H1 (cell line): ENCODE measurements around the gene TBX4. TPM values are rescaled to one million over a fixed set of nuclear protein-coding genes. Genes with fewer than 3 reads are reported as not detected.
A peak's percentile ranks its signal among the peaks of the same experiment; 100 is the strongest.

Experiments
- CTCF ChIA-PET: fragments of 300-600 bp; sonication (Branson Sonifier 250); formaldehyde crosslinking; loops from one replicate; lab custom pipeline; 2021; ENCODE audit not compliant: partially characterized antibody; lab: Charles Lee
- POLR2A ChIA-PET: fragments of 300-600 bp; sonication (Branson Sonifier 250); formaldehyde crosslinking; loops from one replicate; lab custom pipeline; 2021; ENCODE audit warnings: inconsistent platforms; ENCODE audit not compliant: partially characterized antibody; lab: Charles Lee
- DNase-seq, 2 experiments: peaks; one replicate each; pipeline versions ENCODE4 v3.0.0 to v3.0.0-alpha.2; 2010 to 2022; ENCODE audit warnings: low spot score in 2 of 2, low read depth in 1 of 2, mixed read lengths in 1 of 2
- FAIRE-seq: peaks from 2 replicates; lab custom pipeline; 2011; peaks lifted over from hg19 to GRCh38; lab: Jason Lieb, UNC
- H2AFZ ChIP-seq: 2 replicates; pipeline ENCODE4 v1.8.1; 2012; ENCODE audit warnings: low read length, inconsistent platforms
- H2AK5ac ChIP-seq: 2 replicates; pipeline ENCODE4 v1.6.1; 2013; ENCODE audit warnings: low read depth, low read length
- H2BK120ac ChIP-seq: replicated peaks from 2 replicates; pipeline ENCODE3; 2013; ENCODE audit warnings: low read depth, low read length, inconsistent platforms
- H2BK12ac ChIP-seq: 2 replicates; pipeline ENCODE4 v1.6.1; 2013; ENCODE audit warnings: low read depth, low read length
- H2BK15ac ChIP-seq: 2 replicates; pipeline ENCODE4 v1.6.1; 2013; ENCODE audit warnings: low read length
- H2BK20ac ChIP-seq: 2 replicates; pipeline ENCODE4 v1.6.1; 2013; ENCODE audit warnings: low read length
- H2BK5ac ChIP-seq: 2 replicates; pipeline ENCODE4 v1.6.1; 2013; ENCODE audit warnings: low read depth, low read length
- H3K14ac ChIP-seq: 2 replicates; pipeline ENCODE4 v1.6.1; 2013; ENCODE audit warnings: inconsistent platforms; ENCODE audit not compliant: insufficient read length
- H3K18ac ChIP-seq: 2 replicates; pipeline ENCODE4 v1.6.1; 2013; ENCODE audit warnings: low read length; ENCODE audit errors: extremely low read depth
- H3K23ac ChIP-seq: 2 replicates; pipeline ENCODE4 v1.6.1; 2013; ENCODE audit warnings: inconsistent platforms; ENCODE audit not compliant: insufficient read length
- H3K23me2 ChIP-seq: 2 replicates; pipeline ENCODE4 v1.6.1; 2013; ENCODE audit warnings: low read depth, low read length
- H3K27ac ChIP-seq: 2 replicates; pipeline ENCODE4 v1.6.1; 2011; ENCODE audit warnings: low read depth, low read length, inconsistent platforms
- H3K27me3 ChIP-seq, 4 experiments: replicated peaks in 1 of 4; 1 replicate in 1 of 4; 2 replicates in 3 of 4; pipeline versions ENCODE4 v1.6.1 to v1.8.1; 2011 to 2013; ENCODE audit warnings: low read length in 3 of 4, mild to moderate bottlenecking in 3 of 4, inconsistent platforms in 2 of 4, mixed read lengths in 2 of 4, moderate library complexity in 1 of 4; ENCODE audit not compliant: control insufficient read depth in 3 of 4, insufficient read depth in 3 of 4; ENCODE audit errors: extremely low read depth in 1 of 4
- H3K36me3 ChIP-seq, 4 experiments: 2 replicates each; pipeline versions ENCODE4 v1.6.1 to v1.8.1; 2011 to 2013; ENCODE audit warnings: mild to moderate bottlenecking in 4 of 4, low read length in 3 of 4, moderate library complexity in 2 of 4, control low read depth in 1 of 4, inconsistent platforms in 1 of 4; ENCODE audit not compliant: insufficient read depth in 4 of 4, control insufficient read depth in 2 of 4
- H3K4ac ChIP-seq: replicated peaks from 2 replicates; pipeline ENCODE3; 2013; ENCODE audit warnings: low read length, low read depth, mixed read lengths, inconsistent platforms; ENCODE audit not compliant: insufficient read length
- H3K4me1 ChIP-seq, 4 experiments: replicated peaks in 1 of 4; 1 replicate in 1 of 4; 2 replicates in 3 of 4; pipeline versions ENCODE4 v1.6.1 to v1.8.1; 2011 to 2013; ENCODE audit warnings: low read length in 3 of 4, inconsistent platforms in 2 of 4, mixed read lengths in 1 of 4; ENCODE audit not compliant: insufficient read depth in 4 of 4, control insufficient read depth in 3 of 4
- H3K4me2 ChIP-seq, 2 experiments: 2 replicates each; pipeline versions ENCODE4 v1.6.1 to v1.8.1; 2011 to 2013; ENCODE audit warnings: low read depth in 2 of 2, low read length in 2 of 2, control low read depth in 1 of 2, inconsistent platforms in 1 of 2, mild to moderate bottlenecking in 1 of 2; ENCODE audit not compliant: insufficient read depth in 1 of 2
- H3K4me3 ChIP-seq, 4 experiments: fragments of 200-600, 300-600 bp in 1 of 4; sonication (generic), shearing (Covaris generic), sonication (Bioruptor Twin) in 1 of 4; 2 replicates each; pipeline versions ENCODE4 v1.5.1 to v1.8.1; 2011 to 2016; ENCODE audit warnings: low read length in 4 of 4, low read depth in 3 of 4, control low read depth in 2 of 4, inconsistent platforms in 2 of 4, mild to moderate bottlenecking in 2 of 4, mixed read lengths in 1 of 4, moderate library complexity in 1 of 4; ENCODE audit not compliant: insufficient read depth in 2 of 4; ENCODE audit errors: extremely low read depth in 1 of 4
- H3K56ac ChIP-seq: replicated peaks from 2 replicates; pipeline ENCODE3; 2013; ENCODE audit warnings: low read depth, mild to moderate bottlenecking, mixed read lengths, low read length, inconsistent platforms; ENCODE audit not compliant: insufficient read length
- H3K79me1 ChIP-seq: 2 replicates; pipeline ENCODE4 v1.6.1; 2013; ENCODE audit warnings: low read depth, low read length, control low read depth
- H3K79me2 ChIP-seq, 2 experiments: 2 replicates each; pipeline versions ENCODE4 v1.6.1 to v1.8.1; 2012 to 2013; ENCODE audit warnings: low read length in 2 of 2, mild to moderate bottlenecking in 2 of 2, inconsistent platforms in 1 of 2; ENCODE audit not compliant: insufficient read depth in 2 of 2, control insufficient read depth in 1 of 2
- H3K9ac ChIP-seq, 4 experiments: replicated peaks in 1 of 4; 1 replicate in 1 of 4; 2 replicates in 3 of 4; pipeline versions ENCODE4 v1.6.1 to v1.8.1; 2011 to 2013; ENCODE audit warnings: low read depth in 3 of 4, low read length in 3 of 4, control low read depth in 2 of 4, mild to moderate bottlenecking in 2 of 4, moderate library complexity in 2 of 4, inconsistent platforms in 1 of 4; ENCODE audit errors: extremely low read depth in 1 of 4
- H3K9me3 ChIP-seq, 2 experiments: 2 replicates each; pipeline versions ENCODE4 v1.6.1 to v1.8.1; 2012 to 2013; ENCODE audit warnings: mild to moderate bottlenecking in 2 of 2, moderate library complexity in 2 of 2, control low read depth in 1 of 2, inconsistent platforms in 1 of 2, low read depth in 1 of 2, low read length in 1 of 2, mixed read lengths in 1 of 2; ENCODE audit not compliant: insufficient read depth in 2 of 2
- H4K20me1 ChIP-seq, 2 experiments: replicated peaks in 1 of 2; 2 replicates each; pipeline versions ENCODE3 to v1.8.1; 2011 to 2013; ENCODE audit warnings: inconsistent platforms in 2 of 2, low read length in 2 of 2, mild to moderate bottlenecking in 1 of 2; ENCODE audit not compliant: insufficient read depth in 2 of 2, control insufficient read depth in 1 of 2
- H4K5ac ChIP-seq: 2 replicates; pipeline ENCODE4 v1.6.1; 2013; ENCODE audit warnings: low read length, low read depth, mixed read lengths, inconsistent platforms; ENCODE audit not compliant: insufficient read length
- H4K8ac ChIP-seq: 2 replicates; pipeline ENCODE4 v1.8.0; 2013; ENCODE audit warnings: mild to moderate bottlenecking, moderate library complexity, low read length, inconsistent platforms; ENCODE audit not compliant: insufficient read depth; ENCODE audit errors: extremely low read depth
- H4K91ac ChIP-seq: replicated peaks from 2 replicates; pipeline ENCODE3; 2013; ENCODE audit warnings: low read length, mixed read lengths, inconsistent platforms; ENCODE audit not compliant: insufficient read length
- FOSL1 ChIP-seq: IDR thresholded peaks from 2 replicates; pipeline ENCODE4 v1.6.1; 2011; ENCODE audit warnings: mild to moderate bottlenecking, low read depth, low read length, moderate library complexity; ENCODE audit not compliant: insufficient read depth
- RAD21 ChIP-seq, 2 experiments: IDR thresholded peaks in 1 of 2; conservative IDR thresholded peaks in 1 of 2; 2 replicates each; pipeline ENCODE4 v1.6.1; 2011; ENCODE audit warnings: low read depth in 2 of 2, low read length in 2 of 2, improper control_type of control experiment in 1 of 2, inconsistent platforms in 1 of 2, mild to moderate bottlenecking in 1 of 2, moderate library complexity in 1 of 2
- SUZ12 ChIP-seq: fragments of 200-600 bp; sonication (generic); IDR thresholded peaks from 2 replicates; pipeline ENCODE4 v1.6.1; 2012; ENCODE audit warnings: mild to moderate bottlenecking, inconsistent platforms, low read length, moderate library complexity, mixed read lengths
- TAF1 ChIP-seq: IDR thresholded peaks from 2 replicates; pipeline ENCODE4 v1.6.1; 2011; ENCODE audit warnings: mild to moderate bottlenecking, low read depth, low read length
- TBP ChIP-seq: IDR thresholded peaks from 2 replicates; pipeline ENCODE4 v1.6.1; 2011; ENCODE audit warnings: low read depth, low read length, improper control_type of control experiment
- ZNF274 ChIP-seq: IDR thresholded peaks from 2 replicates; pipeline ENCODE4 v1.7.0; 2012; ENCODE audit warnings: low read length, borderline replicate concordance; ENCODE audit errors: extremely low read depth
- WGBS, 2 experiments: shearing (Covaris generic) in 1 of 2; methylation state at CpG; one replicate each; pipeline versions ENCODE4 v1.1.6 to v1.1.7; 2013 to 2015; ENCODE audit warnings: low lambda C conversion rate in 2 of 2, mixed read lengths in 2 of 2, inconsistent platforms in 1 of 2, low coverage in 1 of 2, missing lambda C conversion rate in 1 of 2; ENCODE audit not compliant: insufficient replicate concordance in 2 of 2, insufficient coverage in 1 of 2, insufficient read length in 1 of 2; ENCODE audit errors: extremely low coverage in 1 of 2, missing lambda C conversion rate in 1 of 2; 5-methylcytosine and 5-hydroxymethylcytosine counted together
- polyA plus RNA-seq, 7 experiments: library from polyadenylated mRNA; depleted of rRNA in 3 of 7; stranded (reverse) in 5 of 7; unstranded in 2 of 7; fragments of >200 nt in 5 of 7; fragments of 200-250 nt in 2 of 7; gene quantifications; 1 replicate in 5 of 7; 2 replicates in 1 of 7; 4 replicates in 1 of 7; pipeline versions ENCODE4 v1.2.1 to v1.2.3, GENCODE V29; 2011 to 2013; ENCODE audit warnings: missing spikeins in 2 of 7, mixed read lengths in 2 of 7
- total RNA-seq: library from RNA; stranded (reverse); fragmentation: NEBNext Ultra II Directional; extraction: Animal tissue kit (Norgen Biotek cat#: 25700); gene quantifications from 2 replicates; pipeline ENCODE4 v1.2.1, GENCODE V29; 2021
- TF ChIP-seq, protein P1 (sequence below), 3 experiments: IDR thresholded peaks; 1 replicate in 2 of 3; 2 replicates in 1 of 3; pipeline versions ENCODE4 v1.5.1 to v1.6.1; 2011; ENCODE audit warnings: low read length in 3 of 3, mild to moderate bottlenecking in 3 of 3, inconsistent platforms in 2 of 3, low read depth in 1 of 3, moderate library complexity in 1 of 3; ENCODE audit not compliant: insufficient read depth in 1 of 3; ENCODE audit errors: control extremely low read depth in 1 of 3

Gene TBX4
- total and polyA plus RNA-seq, 2 of the 8 experiments (the other 6 are each of a cell fraction or from before 2014, with no cell fraction given), result 0.02 TPM; not detected in 1

- Histone ChIP-seq H2BK20ac (no peak overlapping the region), H3K23ac (no peak overlapping the region), H2AFZ (peak overlapping the region; percentile 67; the same call in 1 of the 2 replicates)
- TF ChIP-seq RAD21 (IDR thresholded peaks at IDR 0.05 in 1 of 2, conservative IDR thresholded peaks at IDR 0.05 in 1 of 2; ENCODE audit: low read depth in 2 of 2, low read length in 2 of 2) (peak; percentile 68 to 81), SUZ12 (no peak), ZNF274 (no peak), FOSL1 (no peak), TBP (no peak), TAF1 (no peak)
- TF ChIP-seq, protein P1, sequence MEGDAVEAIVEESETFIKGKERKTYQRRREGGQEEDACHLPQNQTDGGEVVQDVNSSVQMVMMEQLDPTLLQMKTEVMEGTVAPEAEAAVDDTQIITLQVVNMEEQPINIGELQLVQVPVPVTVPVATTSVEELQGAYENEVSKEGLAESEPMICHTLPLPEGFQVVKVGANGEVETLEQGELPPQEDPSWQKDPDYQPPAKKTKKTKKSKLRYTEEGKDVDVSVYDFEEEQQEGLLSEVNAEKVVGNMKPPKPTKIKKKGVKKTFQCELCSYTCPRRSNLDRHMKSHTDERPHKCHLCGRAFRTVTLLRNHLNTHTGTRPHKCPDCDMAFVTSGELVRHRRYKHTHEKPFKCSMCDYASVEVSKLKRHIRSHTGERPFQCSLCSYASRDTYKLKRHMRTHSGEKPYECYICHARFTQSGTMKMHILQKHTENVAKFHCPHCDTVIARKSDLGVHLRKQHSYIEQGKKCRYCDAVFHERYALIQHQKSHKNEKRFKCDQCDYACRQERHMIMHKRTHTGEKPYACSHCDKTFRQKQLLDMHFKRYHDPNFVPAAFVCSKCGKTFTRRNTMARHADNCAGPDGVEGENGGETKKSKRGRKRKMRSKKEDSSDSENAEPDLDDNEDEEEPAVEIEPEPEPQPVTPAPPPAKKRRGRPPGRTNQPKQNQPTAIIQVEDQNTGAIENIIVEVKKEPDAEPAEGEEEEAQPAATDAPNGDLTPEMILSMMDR (IDR thresholded peaks at IDR 0.05; ENCODE audit: control extremely low read depth in 1 of 3, insufficient read depth in 1 of 3, low read depth in 1 of 3, low read length in 3 of 3), result peak; percentile 49 to 73 (median 69)
These were observed 26.3 kb upstream of the TBX4 start for GRCh38 chr17:61425682-61426481.

More at GRCh38 chr17:61425682-61426481, 26.3 kb upstream of the TBX4 start:
- H3K4me2 ChIP-seq, result no peak overlapping the region; a peak in 1 of 4 replicates
- no peaks in the 10 kb centered on the region for H3K79me2 ChIP-seq
- no peaks in the 10 kb centered on the region for H4K20me1 ChIP-seq
- H3K4me1 ChIP-seq, result peaks cover 0 to 4% (median 2%) of the 10 kb centered on the region in 4 experiments; a peak in 3 of 7 replicates
- peak overlapping the region; percentile 94; the same call in 1 of the 2 replicates for H2BK15ac ChIP-seq
- no peak overlapping the region for H3K9ac ChIP-seq
- no peak overlapping the region for H3K4me3 ChIP-seq
- peak overlapping the region; percentile 63; the same call in 1 of the 2 replicates for H2BK12ac ChIP-seq
- H3K79me1 ChIP-seq, result no peaks in the 10 kb centered on the region
- no peak overlapping the region for H4K5ac ChIP-seq
- H3K27ac ChIP-seq, result no peak overlapping the region
- H3K56ac ChIP-seq, result no peak overlapping the region
- peak overlapping the region; percentile 24; the same call in 1 of the 2 replicates for H3K18ac ChIP-seq
- no peak overlapping the region for H2BK120ac ChIP-seq
- DNase-seq (peak in 1 of 2 experiments; percentile 67), FAIRE-seq (no peak)
- H3K14ac ChIP-seq, result no peak overlapping the region
- H2AK5ac ChIP-seq, result no peak overlapping the region
- no peaks in the 10 kb centered on the region for H3K36me3 ChIP-seq
- no peak overlapping the region; the same call in 1 of the 2 replicates for H2BK5ac ChIP-seq
- no peaks in the 10 kb centered on the region for H3K9me3 ChIP-seq
- ChIA-PET POLR2A (interaction anchor here (1.4 to 1.5 kb wide), 2 partner anchors 15 to 22 kb away, joined by 4 read pairs; no protein-coding TSS in a partner anchor), CTCF (interaction anchor here (0.6 to 4.6 kb wide), 18 partner anchors 9 to 891 kb away, joined by 3 to 27 read pairs (median 4); no protein-coding TSS in a partner anchor)
- H4K91ac ChIP-seq, result no peak overlapping the region
- H4K8ac ChIP-seq, result peak overlapping the region; percentile 35; the same call in 1 of the 2 replicates
- no peaks in the 10 kb centered on the region; a peak in 1 of 7 replicates for H3K27me3 ChIP-seq
- 56% methylated on average over 11 of the region's 11 CpGs; no CpG with 5 or more reads in 1 of the 2 experiments for WGBS, 2 experiments
- H3K4ac ChIP-seq, result no peak overlapping the region
- H3K23me2 ChIP-seq, result no peaks in the 10 kb centered on the region; the same call in 1 of the 2 replicates
